H1 (cell line): ENCODE measurements around the gene DIP2C. TPM values are rescaled to one million over a fixed set of nuclear protein-coding genes. Genes with fewer than 3 reads are reported as not detected.

Experiments used
- CTCF ChIA-PET: fragments of 300-600 bp; sonication (Branson Sonifier 250); formaldehyde crosslinking; loops from one replicate; lab custom pipeline; 2021; ENCODE audit not compliant: partially characterized antibody; lab: Charles Lee
- POLR2A ChIA-PET: fragments of 300-600 bp; sonication (Branson Sonifier 250); formaldehyde crosslinking; loops from one replicate; lab custom pipeline; 2021; ENCODE audit warnings: inconsistent platforms; ENCODE audit not compliant: partially characterized antibody; lab: Charles Lee
- DNase-seq, 2 experiments: peaks; one replicate each; pipeline versions ENCODE4 v3.0.0 to v3.0.0-alpha.2; 2010 to 2022; ENCODE audit warnings: low spot score in 2 of 2, low read depth in 1 of 2, mixed read lengths in 1 of 2
- FAIRE-seq: peaks from 2 replicates; lab custom pipeline; 2011; peaks lifted over from hg19 to GRCh38; lab: Jason Lieb, UNC
- H2AFZ ChIP-seq: 2 replicates; pipeline ENCODE4 v1.8.1; 2012; ENCODE audit warnings: low read length, inconsistent platforms
- H2AK5ac ChIP-seq: 2 replicates; pipeline ENCODE4 v1.6.1; 2013; ENCODE audit warnings: low read depth, low read length
- H2BK120ac ChIP-seq: replicated peaks from 2 replicates; pipeline ENCODE3; 2013; ENCODE audit warnings: low read depth, low read length, inconsistent platforms
- H2BK12ac ChIP-seq: 2 replicates; pipeline ENCODE4 v1.6.1; 2013; ENCODE audit warnings: low read depth, low read length
- H2BK15ac ChIP-seq: 2 replicates; pipeline ENCODE4 v1.6.1; 2013; ENCODE audit warnings: low read length
- H2BK20ac ChIP-seq: 2 replicates; pipeline ENCODE4 v1.6.1; 2013; ENCODE audit warnings: low read length
- H2BK5ac ChIP-seq: 2 replicates; pipeline ENCODE4 v1.6.1; 2013; ENCODE audit warnings: low read depth, low read length
- H3K14ac ChIP-seq: 2 replicates; pipeline ENCODE4 v1.6.1; 2013; ENCODE audit warnings: inconsistent platforms; ENCODE audit not compliant: insufficient read length
- H3K18ac ChIP-seq: 2 replicates; pipeline ENCODE4 v1.6.1; 2013; ENCODE audit warnings: low read length; ENCODE audit errors: extremely low read depth
- H3K23ac ChIP-seq: 2 replicates; pipeline ENCODE4 v1.6.1; 2013; ENCODE audit warnings: inconsistent platforms; ENCODE audit not compliant: insufficient read length
- H3K23me2 ChIP-seq: 2 replicates; pipeline ENCODE4 v1.6.1; 2013; ENCODE audit warnings: low read depth, low read length
- H3K27ac ChIP-seq: 2 replicates; pipeline ENCODE4 v1.6.1; 2011; ENCODE audit warnings: low read depth, low read length, inconsistent platforms
- H3K27me3 ChIP-seq, 4 experiments: replicated peaks in 1 of 4; 1 replicate in 1 of 4; 2 replicates in 3 of 4; pipeline versions ENCODE4 v1.6.1 to v1.8.1; 2011 to 2013; ENCODE audit warnings: low read length in 3 of 4, mild to moderate bottlenecking in 3 of 4, inconsistent platforms in 2 of 4, mixed read lengths in 2 of 4, moderate library complexity in 1 of 4; ENCODE audit not compliant: control insufficient read depth in 3 of 4, insufficient read depth in 3 of 4; ENCODE audit errors: extremely low read depth in 1 of 4
- H3K36me3 ChIP-seq, 4 experiments: 2 replicates each; pipeline versions ENCODE4 v1.6.1 to v1.8.1; 2011 to 2013; ENCODE audit warnings: mild to moderate bottlenecking in 4 of 4, low read length in 3 of 4, moderate library complexity in 2 of 4, control low read depth in 1 of 4, inconsistent platforms in 1 of 4; ENCODE audit not compliant: insufficient read depth in 4 of 4, control insufficient read depth in 2 of 4
- H3K4ac ChIP-seq: replicated peaks from 2 replicates; pipeline ENCODE3; 2013; ENCODE audit warnings: low read length, low read depth, mixed read lengths, inconsistent platforms; ENCODE audit not compliant: insufficient read length
- H3K4me1 ChIP-seq, 4 experiments: replicated peaks in 1 of 4; 1 replicate in 1 of 4; 2 replicates in 3 of 4; pipeline versions ENCODE4 v1.6.1 to v1.8.1; 2011 to 2013; ENCODE audit warnings: low read length in 3 of 4, inconsistent platforms in 2 of 4, mixed read lengths in 1 of 4; ENCODE audit not compliant: insufficient read depth in 4 of 4, control insufficient read depth in 3 of 4
- H3K4me2 ChIP-seq, 2 experiments: 2 replicates each; pipeline versions ENCODE4 v1.6.1 to v1.8.1; 2011 to 2013; ENCODE audit warnings: low read depth in 2 of 2, low read length in 2 of 2, control low read depth in 1 of 2, inconsistent platforms in 1 of 2, mild to moderate bottlenecking in 1 of 2; ENCODE audit not compliant: insufficient read depth in 1 of 2
- H3K4me3 ChIP-seq, 4 experiments: fragments of 200-600, 300-600 bp in 1 of 4; sonication (generic), shearing (Covaris generic), sonication (Bioruptor Twin) in 1 of 4; 2 replicates each; pipeline versions ENCODE4 v1.5.1 to v1.8.1; 2011 to 2016; ENCODE audit warnings: low read length in 4 of 4, low read depth in 3 of 4, control low read depth in 2 of 4, inconsistent platforms in 2 of 4, mild to moderate bottlenecking in 2 of 4, mixed read lengths in 1 of 4, moderate library complexity in 1 of 4; ENCODE audit not compliant: insufficient read depth in 2 of 4; ENCODE audit errors: extremely low read depth in 1 of 4
- H3K56ac ChIP-seq: replicated peaks from 2 replicates; pipeline ENCODE3; 2013; ENCODE audit warnings: low read depth, mild to moderate bottlenecking, mixed read lengths, low read length, inconsistent platforms; ENCODE audit not compliant: insufficient read length
- H3K79me1 ChIP-seq: 2 replicates; pipeline ENCODE4 v1.6.1; 2013; ENCODE audit warnings: low read depth, low read length, control low read depth
- H3K79me2 ChIP-seq, 2 experiments: 2 replicates each; pipeline versions ENCODE4 v1.6.1 to v1.8.1; 2012 to 2013; ENCODE audit warnings: low read length in 2 of 2, mild to moderate bottlenecking in 2 of 2, inconsistent platforms in 1 of 2; ENCODE audit not compliant: insufficient read depth in 2 of 2, control insufficient read depth in 1 of 2
- H3K9ac ChIP-seq, 4 experiments: replicated peaks in 1 of 4; 1 replicate in 1 of 4; 2 replicates in 3 of 4; pipeline versions ENCODE4 v1.6.1 to v1.8.1; 2011 to 2013; ENCODE audit warnings: low read depth in 3 of 4, low read length in 3 of 4, control low read depth in 2 of 4, mild to moderate bottlenecking in 2 of 4, moderate library complexity in 2 of 4, inconsistent platforms in 1 of 4; ENCODE audit errors: extremely low read depth in 1 of 4
- H3K9me3 ChIP-seq, 2 experiments: 2 replicates each; pipeline versions ENCODE4 v1.6.1 to v1.8.1; 2012 to 2013; ENCODE audit warnings: mild to moderate bottlenecking in 2 of 2, moderate library complexity in 2 of 2, control low read depth in 1 of 2, inconsistent platforms in 1 of 2, low read depth in 1 of 2, low read length in 1 of 2, mixed read lengths in 1 of 2; ENCODE audit not compliant: insufficient read depth in 2 of 2
- H4K20me1 ChIP-seq, 2 experiments: replicated peaks in 1 of 2; 2 replicates each; pipeline versions ENCODE3 to v1.8.1; 2011 to 2013; ENCODE audit warnings: inconsistent platforms in 2 of 2, low read length in 2 of 2, mild to moderate bottlenecking in 1 of 2; ENCODE audit not compliant: insufficient read depth in 2 of 2, control insufficient read depth in 1 of 2
- H4K5ac ChIP-seq: 2 replicates; pipeline ENCODE4 v1.6.1; 2013; ENCODE audit warnings: low read length, low read depth, mixed read lengths, inconsistent platforms; ENCODE audit not compliant: insufficient read length
- H4K8ac ChIP-seq: 2 replicates; pipeline ENCODE4 v1.8.0; 2013; ENCODE audit warnings: mild to moderate bottlenecking, moderate library complexity, low read length, inconsistent platforms; ENCODE audit not compliant: insufficient read depth; ENCODE audit errors: extremely low read depth
- H4K91ac ChIP-seq: replicated peaks from 2 replicates; pipeline ENCODE3; 2013; ENCODE audit warnings: low read length, mixed read lengths, inconsistent platforms; ENCODE audit not compliant: insufficient read length
- BCL11A ChIP-seq, 2 experiments: IDR thresholded peaks; one replicate each; pipeline ENCODE4 v1.6.1; 2011; ENCODE audit warnings: low read depth in 2 of 2, low read length in 2 of 2, mild to moderate bottlenecking in 2 of 2
- BRCA1 ChIP-seq: IDR thresholded peaks from 2 replicates; pipeline ENCODE4 v1.6.1; 2012; ENCODE audit warnings: low read depth, low read length, improper control_type of control experiment
- CBX8 ChIP-seq: fragments of 300-800, 300-1000 bp; sonication (generic); IDR thresholded peaks from 2 replicates; pipeline ENCODE4 v1.7.1; 2016; ENCODE audit warnings: low read depth, low read length, borderline replicate concordance
- CEBPB ChIP-seq: IDR thresholded peaks from 2 replicates; pipeline ENCODE4 v1.6.1; 2012; ENCODE audit warnings: low read depth, low read length
- EP300 ChIP-seq, 2 experiments: IDR thresholded peaks; 1 replicate in 1 of 2; 2 replicates in 1 of 2; pipeline ENCODE4 v1.6.1; 2011 to 2012; ENCODE audit warnings: low read depth in 2 of 2, low read length in 2 of 2, mild to moderate bottlenecking in 2 of 2, borderline replicate concordance in 1 of 2, inconsistent platforms in 1 of 2, moderate library complexity in 1 of 2
- JUN ChIP-seq: IDR thresholded peaks from 2 replicates; pipeline ENCODE4 v1.6.1; 2011; ENCODE audit warnings: low read depth, mild to moderate bottlenecking, improper control_type of control experiment, low read length
- NANOG ChIP-seq: IDR thresholded peaks from 2 replicates; pipeline ENCODE4 v1.6.1; 2011; ENCODE audit warnings: low read length, low read depth, mild to moderate bottlenecking, inconsistent platforms; ENCODE audit not compliant: insufficient read depth, poor library complexity, severe bottlenecking
- RNF2 ChIP-seq: fragments of 200-900, 300-1000 bp; sonication (generic); IDR thresholded peaks from 2 replicates; pipeline ENCODE4 v1.7.1; 2016; ENCODE audit warnings: borderline replicate concordance, low read depth, mild to moderate bottlenecking, antibody characterized with exemption, low read length; ENCODE audit not compliant: poor library complexity, severe bottlenecking; ENCODE audit errors: missing control alignments
- SP1 ChIP-seq: IDR thresholded peaks from 2 replicates; pipeline ENCODE4 v1.6.1; 2011; ENCODE audit warnings: low read depth, low read length
- TAF7 ChIP-seq: optimal IDR thresholded peaks from 2 replicates; pipeline ENCODE3; 2011; ENCODE audit warnings: low read depth, mild to moderate bottlenecking, inconsistent platforms, low read length, moderate library complexity, borderline replicate concordance
- TEAD4 ChIP-seq: IDR thresholded peaks from 2 replicates; pipeline ENCODE4 v1.6.1; 2012; ENCODE audit warnings: low read depth, low read length, inconsistent platforms, mixed read lengths
- WGBS, 2 experiments: shearing (Covaris generic) in 1 of 2; methylation state at CpG; one replicate each; pipeline versions ENCODE4 v1.1.6 to v1.1.7; 2013 to 2015; ENCODE audit warnings: low lambda C conversion rate in 2 of 2, mixed read lengths in 2 of 2, inconsistent platforms in 1 of 2, low coverage in 1 of 2, missing lambda C conversion rate in 1 of 2; ENCODE audit not compliant: insufficient replicate concordance in 2 of 2, insufficient coverage in 1 of 2, insufficient read length in 1 of 2; ENCODE audit errors: extremely low coverage in 1 of 2, missing lambda C conversion rate in 1 of 2; 5-methylcytosine and 5-hydroxymethylcytosine counted together
- polyA plus RNA-seq, 7 experiments: library from polyadenylated mRNA; depleted of rRNA in 3 of 7; stranded (reverse) in 5 of 7; unstranded in 2 of 7; fragments of >200 nt in 5 of 7; fragments of 200-250 nt in 2 of 7; gene quantifications; 1 replicate in 5 of 7; 2 replicates in 1 of 7; 4 replicates in 1 of 7; pipeline versions ENCODE4 v1.2.1 to v1.2.3, GENCODE V29; 2011 to 2013; ENCODE audit warnings: missing spikeins in 2 of 7, mixed read lengths in 2 of 7
- total RNA-seq: library from RNA; stranded (reverse); fragmentation: NEBNext Ultra II Directional; extraction: Animal tissue kit (Norgen Biotek cat#: 25700); gene quantifications from 2 replicates; pipeline ENCODE4 v1.2.1, GENCODE V29; 2021

The DIP2C gene
- total and polyA plus RNA-seq, 2 of the 8 experiments (the other 6 are each of a cell fraction or from before 2014, with no cell fraction given): 3.8 to 9.3 TPM

DNA sequence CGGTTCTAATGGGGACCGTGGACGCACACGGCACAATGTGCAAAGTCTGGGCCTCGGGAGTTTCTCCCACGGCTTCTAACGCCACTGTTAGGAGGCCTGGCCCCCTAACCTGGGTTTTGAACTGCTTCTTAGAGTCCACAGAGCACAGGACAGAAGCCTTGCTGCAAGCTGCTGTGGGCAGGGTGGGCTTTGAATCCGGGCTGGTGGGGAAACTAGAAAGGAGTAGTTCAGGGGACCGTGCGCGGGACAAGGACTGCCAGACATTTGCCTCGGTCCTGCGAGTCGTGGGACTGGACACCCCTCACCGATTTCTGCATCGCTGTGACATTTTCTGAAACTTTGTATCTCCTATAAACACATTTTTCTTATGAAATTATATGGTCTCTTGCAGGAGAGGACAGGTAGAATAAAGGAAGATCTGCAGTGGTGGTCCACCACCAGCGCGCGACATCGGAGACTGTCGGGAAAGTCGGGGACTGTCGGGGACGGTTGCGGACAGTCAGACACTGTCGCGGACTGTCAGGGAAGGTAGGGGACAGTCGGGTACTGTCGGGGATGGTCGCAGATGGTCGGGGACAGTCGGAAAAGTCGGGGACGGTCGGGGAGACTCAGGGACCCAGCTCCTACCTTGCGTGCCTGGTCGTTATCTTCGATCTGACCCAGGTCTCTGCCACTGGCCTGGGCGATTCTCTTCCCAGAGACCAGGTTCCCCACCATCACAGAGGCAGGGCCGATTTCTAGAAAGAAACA lies 332.1 kb downstream of the DIP2C start:
- POLR2A ChIA-PET: no interaction called here
- no peak for FAIRE-seq
- TF ChIP-seq SP1 (no peak), TAF7 (no peak), JUN (no peak), CEBPB (no peak), CBX8 (no peak), BRCA1 (no peak), BCL11A (IDR thresholded peaks at IDR 0.05; ENCODE audit: low read depth in 2 of 2, low read length in 2 of 2) (no peak), EP300 (IDR thresholded peaks at IDR 0.05; ENCODE audit: borderline replicate concordance in 1 of 2, low read depth in 2 of 2, low read length in 2 of 2) (no peak), TEAD4 (no peak), NANOG (no peak), RNF2 (no peak)

More for the DNA sequence above, 332.1 kb downstream of the DIP2C start:
- WGBS, 2 experiments: 94% methylated on average over 40 of the region's 40 CpGs; no CpG with 5 or more reads in 1 of the 2 experiments
- Histone ChIP-seq H3K9me3 (no peaks in the 10 kb centered on the region), H2AFZ (no peak overlapping the region), H3K4me3 (no peak overlapping the region), H3K79me2 (no peaks in the 10 kb centered on the region), H4K5ac (no peak overlapping the region), H3K36me3 (no peaks in the 10 kb centered on the region; a peak in 2 of 8 replicates), H3K56ac (no peak overlapping the region), H3K79me1 (no peaks in the 10 kb centered on the region), H4K8ac (peak overlapping the region; percentile 57), H3K23me2 (no peaks in the 10 kb centered on the region), H3K4me2 (no peak overlapping the region), H3K4ac (no peak overlapping the region), H3K23ac (no peak overlapping the region), H3K27me3 (no peaks in the 10 kb centered on the region), H4K91ac (no peak overlapping the region), H3K18ac (no peak overlapping the region), H2BK15ac (no peak overlapping the region), H2AK5ac (no peak overlapping the region), H3K14ac (no peak overlapping the region), H2BK5ac (no peak overlapping the region), H3K9ac (no peak overlapping the region), H2BK12ac (no peak overlapping the region), H4K20me1 (no peaks in the 10 kb centered on the region), H3K4me1 (no peaks in the 10 kb centered on the region; a peak in 1 of 7 replicates), H2BK120ac (no peak overlapping the region), H2BK20ac (no peak overlapping the region), H3K27ac (no peak overlapping the region)
- CTCF ChIA-PET: interaction anchor here (0.9 kb wide), 1 partner anchor 37 kb away, joined by 3 read pairs; no protein-coding TSS in a partner anchor
- DNase-seq: no peak
